Spinal cord (tissue), 10 donors: ENCODE data around the gene TRAF3IP3. TPM values are rescaled to one million over a fixed set of nuclear protein-coding genes. Genes with fewer than 3 reads are reported as not detected.

ENCODE experiments used
- DNase-seq, 6 donors: peaks; one replicate each; pipeline versions ENCODE4 v3.0.0 to v3.0.0-alpha.2; 2013 to 2015; ENCODE audit warnings: low spot score in 6 of 6, low read depth in 4 of 6
- H3K27ac ChIP-seq: one replicate; pipeline ENCODE4 v1.5.1; 2013; ENCODE audit warnings: low read depth, low read length, control low read depth
- H3K27me3 ChIP-seq: one replicate; pipeline ENCODE4 v1.6.1; 2013; ENCODE audit warnings: low read length; ENCODE audit not compliant: control insufficient read depth, insufficient read depth
- H3K36me3 ChIP-seq: one replicate; pipeline ENCODE4 v1.6.1; 2013; ENCODE audit warnings: low read length; ENCODE audit not compliant: control insufficient read depth, insufficient read depth
- H3K4me1 ChIP-seq: one replicate; pipeline ENCODE4 v1.6.1; 2013; ENCODE audit warnings: low read length; ENCODE audit not compliant: control insufficient read depth, insufficient read depth
- H3K4me3 ChIP-seq: one replicate; pipeline ENCODE4 v1.5.1; 2013; ENCODE audit warnings: low read depth, low read length, control low read depth
- H3K9me3 ChIP-seq: one replicate; pipeline ENCODE4 v1.6.1; 2013; ENCODE audit warnings: low read length; ENCODE audit not compliant: control insufficient read depth, insufficient read depth
- WGBS: methylation state at CpG from one replicate; pipeline ENCODE4 v1.1.5; 2013; ENCODE audit warnings: missing lambda C conversion rate; ENCODE audit not compliant: insufficient coverage; 5-methylcytosine and 5-hydroxymethylcytosine counted together
- polyA plus RNA-seq, 2 donors: library from polyadenylated mRNA; unstranded; fragments of 120-200 nt; gene quantifications; one replicate each; pipeline ENCODE4 v1.2.1, GENCODE V29; 2013; ENCODE audit not compliant: insufficient read length in 2 of 2
- total RNA-seq, 2 donors: library from RNA; depleted of rRNA in 1 of 2; stranded (reverse); fragments of 120-200 nt in 1 of 2; fragments of >200 nt in 1 of 2; gene quantifications; one replicate each; pipeline versions ENCODE4 v1.2.3 to v1.2.4, GENCODE V29; 2013 to 2014
- donor health status: healthy.

Gene TRAF3IP3
- total and polyA plus RNA-seq, 4 donors = 0.95 to 2.8 (median 1.5) TPM

DNA sequence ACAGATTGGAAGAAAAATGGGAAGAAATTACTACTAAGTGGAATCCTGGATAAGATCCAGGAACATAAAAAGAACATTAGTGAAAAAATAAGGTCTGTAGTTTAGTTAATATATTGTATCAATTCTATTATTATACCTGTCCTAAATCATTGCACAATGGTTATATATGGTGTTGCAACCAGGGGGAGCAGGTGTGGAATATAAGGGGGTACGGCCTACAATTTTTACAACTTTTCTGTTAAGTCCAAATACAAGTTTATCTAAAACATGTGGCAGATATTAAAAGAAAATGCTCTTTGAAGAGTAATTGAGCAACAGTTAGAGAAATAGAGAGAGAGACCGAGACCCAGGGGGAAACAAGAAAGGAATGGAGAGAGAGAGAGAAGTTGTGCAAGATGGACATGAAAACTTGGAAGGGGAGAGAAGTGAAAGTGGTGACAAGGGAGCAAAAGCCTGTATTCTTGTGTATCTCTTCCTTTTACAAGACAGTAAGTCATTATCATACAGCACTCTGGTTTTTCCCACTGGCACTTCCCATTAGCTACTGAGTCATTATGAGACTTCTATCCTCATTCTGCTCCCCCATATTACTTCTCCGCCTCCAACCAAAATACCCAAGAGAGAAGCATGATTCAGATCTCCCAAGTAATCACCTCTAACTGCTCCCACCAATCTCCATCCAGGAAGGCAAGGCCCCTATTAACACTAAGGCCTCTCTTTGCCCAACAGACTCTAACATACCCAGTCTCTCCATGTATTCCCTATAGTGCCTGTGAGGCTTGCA, 22.3 kb upstream of the TRAF3IP3 start:
- no peak overlapping the region for H3K4me3 ChIP-seq
- DNase-seq = no peak
- H3K36me3 ChIP-seq = no peaks in the 10 kb centered on the region
- H3K27ac ChIP-seq = no peak overlapping the region
- no peaks in the 10 kb centered on the region for H3K27me3 ChIP-seq
- 83% methylated on average over 2 of the region's 3 CpGs for WGBS
- no peaks in the 10 kb centered on the region for H3K4me1 ChIP-seq
- H3K9me3 ChIP-seq = no peaks in the 10 kb centered on the region

DNA sequence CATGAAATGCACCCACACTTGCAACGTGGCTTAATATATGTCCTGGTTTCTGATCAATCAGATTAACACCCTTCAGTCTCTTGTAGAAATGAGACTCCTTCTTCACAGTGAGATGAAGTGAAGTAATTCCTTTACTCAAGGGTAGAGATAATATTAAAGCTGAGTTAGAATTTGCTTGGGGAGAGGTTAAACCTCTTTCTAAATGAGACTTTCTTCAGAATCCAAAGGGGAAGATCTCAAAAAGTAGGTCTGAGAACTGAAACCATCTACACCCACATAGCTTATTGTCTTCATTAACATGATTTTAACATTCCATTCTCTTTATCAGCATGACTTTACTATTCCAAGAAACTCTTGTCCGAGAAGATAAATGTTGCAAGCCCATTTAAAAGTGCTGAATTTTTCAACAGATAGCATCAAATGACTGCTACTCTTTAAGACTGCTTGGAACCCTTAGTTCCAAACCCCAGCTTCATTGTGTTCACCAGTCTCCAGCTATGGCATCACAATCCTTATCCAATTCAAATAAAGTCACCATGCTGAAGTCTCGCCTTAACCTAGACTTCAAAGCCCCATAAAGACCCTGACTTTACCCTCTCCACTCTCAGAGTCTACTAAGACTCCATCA, 19.2 kb upstream of the TRAF3IP3 start:
- Histone ChIP-seq H3K36me3 (no peaks in the 10 kb centered on the region), H3K9me3 (no peaks in the 10 kb centered on the region), H3K27me3 (no peaks in the 10 kb centered on the region), H3K4me3 (no peak overlapping the region), H3K4me1 (no peaks in the 10 kb centered on the region), H3K27ac (no peak overlapping the region)
- DNase-seq = no peak
- WGBS = 93% methylated on average over 2 of the region's 3 CpGs

DNA sequence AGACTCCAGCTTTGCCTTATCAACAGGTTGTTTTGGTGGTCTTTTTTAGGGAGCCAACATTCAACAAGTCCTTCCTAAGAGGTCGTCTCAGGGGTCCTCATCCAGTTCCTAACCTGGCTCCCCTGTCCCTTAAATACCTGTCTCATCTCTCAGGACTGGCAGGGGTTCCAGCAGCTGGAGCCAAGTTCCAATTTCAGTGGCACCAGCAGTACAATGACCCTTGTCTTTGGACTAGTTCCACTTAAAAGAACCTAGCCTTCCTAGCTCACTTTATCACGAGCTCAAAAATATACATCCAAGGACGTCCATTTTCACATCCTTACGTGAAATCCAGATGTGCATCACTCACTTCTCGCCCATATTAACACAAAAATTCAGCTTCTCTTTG, 18.7 kb upstream of the TRAF3IP3 start:
- H3K27ac ChIP-seq = no peak overlapping the region
- H3K9me3 ChIP-seq = no peaks in the 10 kb centered on the region
- WGBS = 75% methylated on average over 2 of the region's 5 CpGs
- no peak for DNase-seq
- H3K4me1 ChIP-seq = no peaks in the 10 kb centered on the region
- no peaks in the 10 kb centered on the region for H3K36me3 ChIP-seq
- H3K27me3 ChIP-seq = no peaks in the 10 kb centered on the region
- H3K4me3 ChIP-seq = no peak overlapping the region

DNA sequence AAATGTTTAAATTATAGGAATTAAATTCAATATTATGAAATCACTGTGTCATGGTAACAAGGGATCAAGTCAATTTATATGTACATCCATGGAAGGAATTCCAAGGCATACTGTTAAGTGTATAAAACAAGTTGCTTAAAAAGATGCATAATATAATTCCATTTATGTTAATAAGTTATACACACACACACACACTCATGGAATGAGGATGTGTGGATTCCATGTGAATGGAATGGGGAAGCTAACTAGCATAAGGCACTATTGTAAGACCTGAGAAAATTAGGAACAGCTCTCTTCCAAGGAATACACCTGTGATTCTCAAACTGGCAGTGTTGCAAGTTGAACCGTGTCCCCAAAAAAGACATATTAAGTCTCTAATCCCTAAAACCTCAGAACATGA, 17.6 kb upstream of the TRAF3IP3 start:
- no peak for DNase-seq
- no peak overlapping the region for H3K27ac ChIP-seq
- no peaks in the 10 kb centered on the region for H3K27me3 ChIP-seq
- WGBS = no CpG with 5 or more reads among the region's 1 CpG
- H3K9me3 ChIP-seq = no peaks in the 10 kb centered on the region
- H3K4me3 ChIP-seq = no peak overlapping the region
- peaks cover 3% of the 10 kb centered on the region for H3K4me1 ChIP-seq
- no peaks in the 10 kb centered on the region for H3K36me3 ChIP-seq

DNA sequence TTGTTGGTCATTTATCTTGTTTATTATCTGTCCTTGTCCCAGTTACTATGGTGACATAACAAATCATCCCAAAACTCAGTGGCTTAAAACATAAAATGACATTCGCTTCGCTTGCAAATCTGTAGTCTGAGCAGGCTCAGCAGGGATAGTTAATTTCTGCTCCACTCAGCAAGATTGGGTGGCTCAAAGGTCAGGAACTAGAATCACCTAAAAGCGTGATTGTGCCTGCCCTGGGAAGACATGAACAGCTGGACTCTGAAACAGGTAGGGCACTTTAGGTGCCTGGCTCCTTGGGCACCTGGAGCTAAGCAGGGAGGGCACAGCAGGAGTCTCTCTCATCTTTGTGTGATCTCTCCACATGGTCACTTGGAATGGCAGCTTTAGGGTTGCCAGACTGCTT, 14.7 kb upstream of the TRAF3IP3 start:
- Histone ChIP-seq H3K27ac (no peak overlapping the region), H3K9me3 (no peaks in the 10 kb centered on the region), H3K27me3 (no peaks in the 10 kb centered on the region), H3K4me3 (no peak overlapping the region), H3K4me1 (peaks cover 3% of the 10 kb centered on the region), H3K36me3 (no peaks in the 10 kb centered on the region)
- WGBS = 86% methylated on average over 3 of the region's 3 CpGs
- DNase-seq = peak in 1 of 6 donors; percentile 52

DNA sequence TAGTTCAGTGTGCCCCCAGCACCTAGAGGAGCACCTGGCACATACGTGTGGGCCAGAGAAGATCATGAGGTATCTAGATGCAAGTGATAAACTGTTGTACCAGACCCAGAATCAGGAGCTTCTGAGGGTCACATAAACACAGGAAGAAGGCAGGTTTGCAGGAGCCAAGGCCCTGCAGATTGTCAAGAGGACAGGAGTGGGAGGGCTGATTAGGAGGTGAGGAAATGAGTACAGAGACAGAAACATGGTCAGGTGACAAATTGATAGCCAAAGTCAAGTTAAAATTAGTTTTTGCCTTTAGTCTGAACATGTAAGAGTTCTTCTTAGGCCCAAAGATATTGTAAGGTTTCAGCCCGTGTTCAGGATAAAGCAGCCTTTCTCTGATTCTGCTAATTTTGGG, 14.0 kb upstream of the TRAF3IP3 start:
- Histone ChIP-seq H3K27ac (no peak overlapping the region), H3K9me3 (no peaks in the 10 kb centered on the region), H3K4me3 (no peak overlapping the region), H3K36me3 (no peaks in the 10 kb centered on the region), H3K27me3 (no peaks in the 10 kb centered on the region), H3K4me1 (peaks cover 3% of the 10 kb centered on the region)
- 87% methylated on average over 1 of the region's 2 CpGs for WGBS
- DNase-seq = no peak

DNA sequence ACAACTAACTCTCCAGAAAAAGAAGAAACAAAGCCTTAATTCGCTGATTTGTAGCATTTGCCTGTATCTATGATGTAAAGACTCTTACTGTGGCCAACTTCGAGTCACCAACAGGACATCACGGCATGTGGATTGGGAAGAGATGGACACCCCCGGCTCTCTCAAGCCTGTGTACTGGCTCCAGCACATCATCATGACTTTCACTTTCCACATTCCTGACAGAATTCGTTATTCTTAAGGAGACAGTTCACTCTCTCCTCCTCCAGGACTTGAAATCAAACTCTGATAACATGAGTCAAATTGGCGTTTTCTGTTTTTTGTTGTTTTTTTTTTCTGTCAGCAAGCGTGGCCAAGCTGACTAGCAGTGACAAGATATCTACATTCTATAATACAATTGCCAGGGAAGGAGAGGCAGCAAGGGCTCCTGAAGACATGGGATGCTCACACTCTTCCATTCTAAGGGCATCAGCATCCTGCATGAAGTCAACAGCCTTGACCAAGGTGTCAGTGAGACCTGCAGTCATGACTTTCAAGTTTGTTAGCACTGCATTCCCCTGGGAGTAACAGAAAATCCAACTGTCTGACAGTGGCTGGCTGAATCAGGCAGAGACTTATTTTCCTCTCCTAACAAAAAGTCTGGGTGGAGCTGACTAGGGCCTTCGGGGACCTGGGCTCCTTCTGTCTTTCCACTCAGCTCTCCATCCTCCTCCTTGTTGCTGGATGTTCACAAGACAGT, 13.3 kb upstream of the TRAF3IP3 start:
- Histone ChIP-seq H3K27me3 (no peaks in the 10 kb centered on the region), H3K36me3 (no peaks in the 10 kb centered on the region), H3K9me3 (no peaks in the 10 kb centered on the region), H3K4me3 (no peak overlapping the region), H3K4me1 (peaks cover 6% of the 10 kb centered on the region), H3K27ac (no peak overlapping the region)
- no peak for DNase-seq
- WGBS = 48% methylated on average over 3 of the region's 8 CpGs

DNA sequence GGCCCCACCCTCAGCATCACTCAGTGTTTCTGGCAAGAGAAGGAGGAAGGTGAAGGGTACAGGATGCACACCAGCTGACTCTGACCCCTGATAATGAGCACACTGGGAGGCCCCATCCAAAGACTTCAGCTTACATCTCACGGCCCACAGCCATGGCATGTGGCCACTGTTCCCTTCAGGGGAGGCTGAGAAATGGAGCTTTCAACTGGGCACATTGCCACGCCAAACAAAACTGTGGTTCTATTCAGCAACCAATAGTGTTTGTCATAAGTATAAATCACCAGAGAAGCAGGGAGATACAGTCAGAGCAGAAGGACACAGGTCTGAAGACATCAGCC, 12.7 kb upstream of the TRAF3IP3 start:
- peak in 5 of 6 donors; percentile 12 to 70 (median 35) for DNase-seq
- Histone ChIP-seq H3K9me3 (no peaks in the 10 kb centered on the region), H3K4me1 (peaks cover 12% of the 10 kb centered on the region), H3K36me3 (no peaks in the 10 kb centered on the region), H3K27ac (no peak overlapping the region), H3K27me3 (no peaks in the 10 kb centered on the region), H3K4me3 (no peak overlapping the region)
- WGBS = 13% methylated on average over 1 of the region's 2 CpGs

DNA sequence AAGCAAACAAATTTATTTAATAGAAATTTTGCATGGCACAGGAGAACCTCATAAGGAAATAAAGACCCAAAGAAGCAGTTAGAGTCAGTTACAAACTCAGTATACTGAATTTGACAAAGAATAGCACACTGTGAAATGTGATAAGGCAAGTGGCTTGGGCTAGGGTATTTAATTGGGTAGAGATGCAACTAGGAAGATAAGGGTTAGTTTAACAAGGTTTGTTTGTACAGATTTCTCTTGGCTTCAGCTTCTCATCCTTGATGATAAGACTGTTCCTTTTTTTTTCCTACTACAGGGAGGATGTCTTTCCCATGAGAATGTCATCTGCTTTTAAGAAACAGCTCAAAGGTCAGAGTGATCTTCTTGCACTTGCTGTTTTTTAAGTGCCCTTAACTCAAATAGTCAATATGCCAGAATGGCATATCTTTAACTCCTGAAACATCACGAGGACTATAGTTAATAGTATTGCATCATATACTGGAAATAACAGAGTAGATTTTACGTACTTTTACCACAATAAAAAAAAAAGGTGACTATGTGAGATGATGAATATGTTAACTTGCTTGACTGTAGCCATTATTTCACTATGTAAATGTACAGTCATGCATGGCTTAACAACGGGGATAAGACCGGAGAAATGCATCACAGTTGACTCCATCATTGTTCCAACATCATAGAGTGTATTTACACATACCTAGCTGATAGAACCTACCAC, 9.2 kb upstream of the TRAF3IP3 start:
- H3K4me1 ChIP-seq = peaks cover 12% of the 10 kb centered on the region
- no peaks in the 10 kb centered on the region for H3K36me3 ChIP-seq
- no peak for DNase-seq
- 64% methylated on average over 2 of the region's 4 CpGs for WGBS
- H3K9me3 ChIP-seq = no peaks in the 10 kb centered on the region
- H3K27me3 ChIP-seq = no peaks in the 10 kb centered on the region
- H3K27ac ChIP-seq = no peak overlapping the region
- H3K4me3 ChIP-seq = no peak overlapping the region
